Loucy (cell line): Measurements from ENCODE around the gene LYL1.

Experiments
- EZH2phosphoT487 ChIP-seq: fragments of 200-600 bp; IDR thresholded peaks from 2 replicates; pipeline ENCODE4 v1.6.1; 2018; ENCODE audit warnings: antibody characterized with exemption, mild to moderate bottlenecking, moderate library complexity, borderline replicate concordance
- TF ChIP-seq, protein P1 (sequence below): fragments of 200-600 bp; sonication (generic); conservative IDR thresholded peaks from 2 replicates; pipeline ENCODE4 v1.5.1; 2014; ENCODE audit warnings: mild to moderate bottlenecking, antibody characterized with exemption, low read length

DNA sequence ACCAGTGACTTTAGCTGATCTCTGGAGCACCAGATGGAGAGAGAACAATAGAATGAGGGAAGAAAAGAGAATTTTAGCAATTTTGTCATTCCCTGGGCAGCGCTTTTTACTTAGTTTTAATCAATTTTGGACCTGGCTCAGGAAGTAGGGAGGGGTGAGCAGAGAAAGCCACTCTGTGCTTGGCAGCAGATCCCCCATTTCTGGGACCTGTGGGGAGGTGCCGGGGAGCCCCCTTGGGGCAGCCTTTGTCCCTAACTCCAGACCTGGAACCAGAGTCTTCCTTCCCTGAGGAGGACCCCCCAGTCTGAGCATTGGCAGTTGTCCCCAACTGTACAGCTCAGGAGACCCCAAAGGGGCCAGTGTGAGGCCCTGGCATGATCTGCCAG is 10.5 kb downstream of the LYL1 start:
- TF ChIP-seq, protein P1, sequence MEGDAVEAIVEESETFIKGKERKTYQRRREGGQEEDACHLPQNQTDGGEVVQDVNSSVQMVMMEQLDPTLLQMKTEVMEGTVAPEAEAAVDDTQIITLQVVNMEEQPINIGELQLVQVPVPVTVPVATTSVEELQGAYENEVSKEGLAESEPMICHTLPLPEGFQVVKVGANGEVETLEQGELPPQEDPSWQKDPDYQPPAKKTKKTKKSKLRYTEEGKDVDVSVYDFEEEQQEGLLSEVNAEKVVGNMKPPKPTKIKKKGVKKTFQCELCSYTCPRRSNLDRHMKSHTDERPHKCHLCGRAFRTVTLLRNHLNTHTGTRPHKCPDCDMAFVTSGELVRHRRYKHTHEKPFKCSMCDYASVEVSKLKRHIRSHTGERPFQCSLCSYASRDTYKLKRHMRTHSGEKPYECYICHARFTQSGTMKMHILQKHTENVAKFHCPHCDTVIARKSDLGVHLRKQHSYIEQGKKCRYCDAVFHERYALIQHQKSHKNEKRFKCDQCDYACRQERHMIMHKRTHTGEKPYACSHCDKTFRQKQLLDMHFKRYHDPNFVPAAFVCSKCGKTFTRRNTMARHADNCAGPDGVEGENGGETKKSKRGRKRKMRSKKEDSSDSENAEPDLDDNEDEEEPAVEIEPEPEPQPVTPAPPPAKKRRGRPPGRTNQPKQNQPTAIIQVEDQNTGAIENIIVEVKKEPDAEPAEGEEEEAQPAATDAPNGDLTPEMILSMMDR, result no peak
- no peak for TF ChIP-seq EZH2phosphoT487
